HG02759 (cell line): ENCODE data around the gene OPALIN.
"Not testable (repeated sequence)": the region's sequence is repeated elsewhere in the genome, so short reads cannot be mapped to it uniquely, and the experiment has no call there.

ENCODE experiments used
- ATAC-seq: cut with Tn5 transposase; IDR thresholded peaks from one replicate; pipeline ENCODE4 v1.9.1; 2021; ENCODE audit warnings: mild to moderate bottlenecking, moderate library complexity; ENCODE audit not compliant: unreplicated experiment

The OPALIN gene

DNA sequence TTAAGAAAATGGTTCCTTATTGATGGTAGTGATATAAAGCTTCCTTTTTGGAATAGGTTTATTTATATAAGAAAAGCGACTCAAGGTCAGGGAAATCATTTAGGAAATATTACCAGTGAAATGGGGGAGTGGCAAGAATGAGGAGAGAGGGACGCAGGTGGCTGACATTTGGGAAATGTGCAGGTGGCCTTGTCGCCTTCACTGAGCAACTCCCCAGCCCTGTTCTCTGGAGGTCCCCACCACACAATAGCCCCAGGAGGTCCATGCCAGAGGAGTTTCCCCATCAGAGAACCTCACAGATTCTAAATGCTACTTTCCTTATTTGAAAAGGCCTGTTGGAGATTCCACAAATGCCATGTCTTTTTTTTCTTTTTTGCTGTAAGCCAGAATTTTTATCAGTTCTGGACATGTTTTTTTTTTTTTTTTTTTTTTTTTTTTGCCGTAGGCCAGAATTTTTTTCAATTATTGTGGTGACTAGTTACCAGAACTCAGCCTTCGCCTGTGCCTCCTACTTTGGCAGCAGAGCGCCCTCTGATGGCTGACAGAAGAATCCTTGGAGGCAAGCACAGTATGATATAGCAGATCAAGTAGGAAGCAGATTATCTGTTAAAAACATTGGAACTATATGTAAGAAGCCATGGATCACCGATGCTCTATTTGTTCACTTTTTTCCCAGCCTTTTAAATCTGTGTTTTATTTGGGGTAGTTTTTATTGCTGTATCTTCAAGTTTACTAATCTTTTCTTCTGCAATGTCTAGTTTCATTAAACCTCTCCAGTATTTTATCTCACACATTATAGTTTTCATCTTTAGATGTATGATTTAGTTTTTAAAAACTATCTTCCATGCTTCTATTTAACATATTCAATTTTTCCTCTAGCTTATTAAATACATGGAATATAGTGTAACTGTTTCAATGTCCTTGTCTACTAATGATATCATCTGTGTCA, 18.6 kb downstream of the OPALIN start:
- peak; percentile 72 for ATAC-seq

DNA sequence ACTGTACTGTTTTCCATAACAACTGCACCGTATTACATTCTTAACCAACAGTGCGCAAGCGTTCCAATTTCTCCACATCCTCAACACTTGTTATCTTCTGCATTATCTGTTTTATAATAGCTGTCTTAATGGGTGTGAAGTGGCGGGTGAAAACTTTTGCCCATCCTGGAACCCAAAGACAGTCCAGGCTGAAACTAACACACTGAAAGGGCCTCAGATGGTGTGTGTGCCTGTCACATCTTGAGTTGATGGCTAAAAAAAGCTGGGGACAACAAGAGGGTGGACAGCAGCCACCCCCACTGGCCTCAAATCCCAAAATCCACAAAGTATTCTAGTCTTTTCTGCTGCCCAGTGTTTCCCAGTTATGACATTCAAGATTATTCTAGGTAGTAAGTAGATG, 19.4 kb downstream of the OPALIN start:
- no peak for ATAC-seq

DNA sequence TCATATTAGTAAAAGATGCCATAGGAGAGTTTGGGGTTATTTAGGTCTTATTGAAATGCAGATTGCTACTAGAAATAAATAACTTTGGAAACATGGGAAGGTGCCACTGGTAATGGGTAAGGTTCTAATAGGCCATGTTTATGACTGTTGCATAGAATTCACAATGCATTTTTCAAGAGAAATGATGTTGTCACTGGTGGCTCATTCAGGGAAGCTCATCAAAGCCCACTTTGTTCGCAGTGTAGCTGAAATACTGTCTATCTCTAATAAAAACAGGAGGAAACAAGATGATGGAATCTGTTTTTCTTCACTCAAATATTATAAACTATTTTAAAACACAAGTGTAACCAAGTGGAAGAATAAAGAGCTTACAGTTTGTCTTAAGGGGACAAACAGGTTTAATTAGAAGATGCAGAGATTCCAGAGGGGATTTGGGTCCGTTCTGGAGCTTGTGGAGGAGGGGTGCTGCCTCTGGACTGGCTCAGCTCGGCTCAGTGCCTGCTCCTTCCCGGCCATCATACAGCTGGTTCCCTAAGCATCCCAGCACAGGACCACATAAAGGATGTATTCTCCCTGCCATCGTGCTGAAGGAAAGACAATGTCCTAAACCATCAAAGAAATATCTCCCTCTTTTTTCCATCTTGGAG, 20.4 kb downstream of the OPALIN start:
- no peak for ATAC-seq

DNA sequence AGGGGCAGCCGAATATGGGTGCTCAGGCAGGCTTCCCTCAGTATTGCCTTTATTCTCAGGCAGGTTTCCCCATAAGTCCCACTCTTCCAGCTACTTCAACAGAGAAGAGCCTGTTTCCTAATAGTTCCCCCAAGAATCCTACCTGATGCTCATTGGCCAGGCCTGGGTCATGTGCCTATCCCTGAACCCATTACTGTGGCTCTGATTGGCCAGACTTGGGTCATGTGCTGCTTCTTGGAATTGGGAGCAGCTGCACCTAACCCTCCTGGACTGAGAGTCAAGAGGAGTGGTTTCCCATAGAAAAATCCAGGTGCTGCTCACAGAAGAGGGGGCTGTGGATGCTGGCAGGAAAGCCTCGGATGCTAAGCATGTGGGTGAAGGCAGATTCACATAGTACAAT, 21.7 kb downstream of the OPALIN start:
- ATAC-seq = no peak

DNA sequence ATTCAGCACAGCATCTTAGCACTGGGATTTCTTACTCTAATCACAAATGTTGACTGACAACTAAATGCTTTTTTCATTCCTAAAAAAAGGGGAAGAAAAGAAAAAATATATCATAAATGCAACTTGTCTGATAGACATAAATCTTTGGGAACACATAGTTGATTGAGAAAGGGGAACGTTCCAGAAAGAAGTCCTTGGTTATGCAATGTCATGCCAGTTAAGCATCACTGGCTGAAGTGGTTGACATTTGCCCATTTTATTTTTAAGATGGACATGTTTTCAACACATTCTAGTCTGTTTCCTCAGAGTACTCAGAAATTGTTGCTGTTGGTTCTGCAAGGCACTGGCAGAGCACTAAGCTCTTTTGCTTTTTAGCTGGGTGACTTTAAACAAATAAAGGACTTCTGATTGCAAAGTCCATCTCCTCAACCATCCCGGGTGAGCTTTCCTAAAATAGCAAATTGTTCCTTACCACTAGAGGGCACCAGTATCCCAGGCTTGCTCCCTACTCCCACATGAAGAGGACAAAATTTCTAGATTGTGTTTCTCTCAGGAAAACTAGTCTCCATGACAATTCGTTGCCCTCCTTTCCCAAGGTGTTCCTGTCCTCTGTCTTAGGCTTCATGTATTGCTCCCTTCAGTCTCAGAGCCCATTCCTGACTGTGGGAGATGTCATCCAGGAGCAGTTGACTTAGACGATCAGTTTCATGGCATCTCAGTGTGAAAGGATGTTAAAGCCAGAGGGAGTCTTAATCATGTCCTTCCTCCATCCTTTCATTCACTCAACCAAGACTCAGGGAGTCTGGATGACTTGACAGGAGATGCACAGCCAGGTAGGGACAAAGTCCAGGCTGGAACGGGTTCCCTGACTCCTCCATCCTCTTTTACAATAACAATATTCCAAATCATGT, 23.9 kb downstream of the OPALIN start:
- ATAC-seq = no peak

DNA sequence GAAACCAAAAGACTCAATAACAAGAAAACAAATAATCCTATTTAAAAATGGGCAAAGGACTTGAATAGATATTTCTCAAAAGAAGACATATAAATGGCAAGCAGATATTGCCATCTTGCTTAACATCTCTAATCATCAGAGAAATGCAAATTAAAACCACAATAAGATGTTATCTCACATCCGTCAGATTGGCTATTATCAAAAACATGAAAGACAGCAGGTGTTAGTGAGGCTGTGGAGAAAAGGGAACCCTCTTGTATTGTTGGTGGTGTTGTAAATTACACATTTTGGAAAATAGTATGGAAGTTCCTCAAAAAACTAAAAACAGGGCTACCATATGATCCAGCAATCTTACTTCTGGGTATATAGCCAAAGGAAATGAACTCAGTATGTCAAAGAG, 25.7 kb downstream of the OPALIN start:
- no peak for ATAC-seq

DNA sequence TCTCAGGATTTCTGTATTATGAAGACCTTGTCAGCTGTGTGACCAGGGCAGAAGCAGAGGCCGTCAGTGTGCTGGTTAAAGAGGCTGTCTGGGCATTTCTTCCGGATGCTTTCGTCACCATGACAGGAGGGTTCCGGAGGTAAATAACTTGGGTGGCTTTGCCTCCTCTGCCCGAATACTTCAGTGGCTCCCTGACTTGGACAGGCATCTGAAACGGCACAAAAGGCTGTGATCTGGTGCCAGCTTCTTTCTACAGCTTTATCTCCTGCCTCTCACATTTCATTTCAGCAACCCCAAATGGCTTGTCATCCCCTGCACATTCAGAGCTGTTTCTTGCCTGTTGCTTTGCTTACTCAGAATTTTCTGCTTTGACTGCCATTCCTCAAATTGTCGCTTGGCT, 31.3 kb downstream of the OPALIN start:
- no peak for ATAC-seq

DNA sequence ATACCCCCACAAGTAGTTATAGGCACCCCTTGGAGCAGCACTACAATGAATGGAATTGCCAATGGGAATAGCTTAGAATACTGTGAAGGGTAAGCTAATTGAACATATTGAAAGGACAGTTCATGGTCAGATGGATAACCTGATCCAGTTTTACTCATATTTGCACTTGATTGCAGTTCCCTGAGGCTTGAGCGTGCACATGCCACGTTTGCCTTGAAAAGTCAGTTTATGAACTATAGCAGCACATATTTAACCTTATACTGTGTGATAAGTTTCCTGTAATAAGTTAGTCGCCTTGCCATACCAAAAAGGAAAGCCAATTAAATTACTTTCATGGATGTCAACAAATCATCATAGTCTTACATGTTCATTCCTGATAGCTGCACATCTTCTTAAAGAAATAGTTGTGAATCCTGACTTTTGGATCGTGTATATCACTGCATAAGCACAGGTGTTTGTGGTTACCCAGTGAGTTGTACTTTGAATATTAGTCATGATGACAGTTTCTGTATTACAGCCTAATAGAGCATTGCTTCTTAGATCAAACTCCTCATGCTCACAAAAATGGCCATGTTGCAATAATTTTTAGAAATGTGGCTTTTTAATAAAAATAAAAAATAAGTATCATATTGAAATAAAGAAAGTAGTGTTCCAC, 33.0 kb downstream of the OPALIN start:
- ATAC-seq = peak; percentile 92

DNA sequence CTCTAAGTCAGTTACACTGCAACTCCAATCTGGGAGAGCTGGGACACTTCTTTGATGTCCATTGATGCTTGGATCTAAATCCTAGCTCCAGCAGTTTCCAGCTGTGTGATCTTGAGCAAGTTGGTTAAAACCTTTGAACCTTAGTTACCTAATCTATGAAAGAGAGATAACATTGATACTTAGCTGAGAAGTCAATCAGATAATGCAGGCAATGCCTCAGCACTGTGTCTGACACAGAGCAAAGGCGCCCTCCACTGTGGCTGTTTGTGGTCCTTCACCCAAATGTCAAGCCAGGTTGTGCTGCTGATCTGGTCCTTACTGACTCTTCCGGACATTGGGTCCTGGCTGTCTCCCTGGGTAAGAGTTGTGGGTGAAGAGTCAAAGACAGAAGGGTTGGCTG, 34.4 kb downstream of the OPALIN start:
- no peak for ATAC-seq

DNA sequence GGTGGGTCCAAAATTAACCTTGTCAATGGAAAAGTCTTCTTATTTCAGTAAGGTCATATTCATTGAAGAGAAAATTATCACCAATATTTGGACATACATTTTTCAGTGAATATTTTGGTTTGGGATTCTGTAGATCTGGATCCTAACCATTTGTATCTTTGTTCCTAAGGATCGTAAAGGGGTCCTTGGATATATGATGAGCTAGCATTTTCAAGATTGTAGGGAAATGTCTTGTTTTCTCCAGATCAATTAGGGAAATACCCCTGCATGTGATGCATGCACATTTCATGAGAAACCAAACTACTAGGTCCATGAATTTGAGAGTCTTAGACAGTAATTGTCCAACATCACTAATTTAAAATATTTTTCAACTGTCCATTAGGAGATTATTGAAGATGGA, 36.5 kb downstream of the OPALIN start:
- ATAC-seq = no peak

DNA sequence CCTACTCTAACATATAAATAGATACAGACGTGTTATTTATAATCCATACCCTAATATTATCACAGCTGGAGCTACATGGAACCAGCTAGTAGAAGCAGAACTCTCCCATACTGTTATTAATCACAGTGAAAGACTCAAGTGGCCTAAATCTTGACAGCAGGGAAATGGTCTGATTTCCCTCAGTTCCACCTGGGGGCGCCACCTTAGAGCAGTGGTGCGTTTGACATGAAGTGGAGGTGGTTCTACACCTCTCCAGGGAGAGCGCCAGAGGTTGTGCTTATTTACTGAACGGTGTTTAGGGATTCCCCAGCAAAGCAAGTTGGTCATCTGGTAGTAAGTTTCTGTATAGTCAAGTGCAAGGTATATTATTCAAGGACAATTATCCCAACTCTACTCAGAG, 37.0 kb downstream of the OPALIN start:
- no peak for ATAC-seq

DNA sequence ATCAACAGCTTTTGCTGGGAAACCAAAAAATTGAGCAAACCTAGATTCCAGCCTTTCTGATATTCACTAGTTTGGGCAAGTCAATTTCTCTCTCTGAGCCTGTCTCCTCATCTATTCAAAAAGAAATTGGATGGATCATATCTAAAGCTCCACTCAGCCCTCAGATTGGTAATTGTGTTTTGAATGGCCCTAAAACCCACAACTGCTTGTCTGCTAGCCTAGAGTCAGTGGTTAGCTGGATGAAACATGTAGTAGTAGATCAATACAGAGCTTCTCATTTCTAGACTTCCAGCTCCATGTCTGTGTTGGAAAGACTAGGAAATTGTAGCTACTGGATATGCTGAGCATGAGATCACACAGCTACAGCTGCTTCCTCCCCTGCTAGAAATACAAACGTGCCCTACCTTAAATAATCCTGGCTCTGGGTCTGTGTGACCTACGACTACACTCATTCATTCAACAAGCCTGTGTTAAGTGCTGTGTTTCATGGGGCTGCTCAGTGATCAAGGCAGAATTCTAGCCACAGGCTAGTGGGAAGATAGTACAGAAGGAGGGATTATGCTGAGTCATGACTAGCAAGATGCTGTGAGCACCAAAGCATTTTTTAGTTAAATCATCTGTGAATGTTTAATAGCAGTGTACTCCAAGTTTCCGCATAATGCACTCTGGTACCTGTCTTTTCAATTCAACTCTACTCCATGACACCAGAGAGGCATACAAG, 38.9 kb downstream of the OPALIN start:
- ATAC-seq = no peak

DNA sequence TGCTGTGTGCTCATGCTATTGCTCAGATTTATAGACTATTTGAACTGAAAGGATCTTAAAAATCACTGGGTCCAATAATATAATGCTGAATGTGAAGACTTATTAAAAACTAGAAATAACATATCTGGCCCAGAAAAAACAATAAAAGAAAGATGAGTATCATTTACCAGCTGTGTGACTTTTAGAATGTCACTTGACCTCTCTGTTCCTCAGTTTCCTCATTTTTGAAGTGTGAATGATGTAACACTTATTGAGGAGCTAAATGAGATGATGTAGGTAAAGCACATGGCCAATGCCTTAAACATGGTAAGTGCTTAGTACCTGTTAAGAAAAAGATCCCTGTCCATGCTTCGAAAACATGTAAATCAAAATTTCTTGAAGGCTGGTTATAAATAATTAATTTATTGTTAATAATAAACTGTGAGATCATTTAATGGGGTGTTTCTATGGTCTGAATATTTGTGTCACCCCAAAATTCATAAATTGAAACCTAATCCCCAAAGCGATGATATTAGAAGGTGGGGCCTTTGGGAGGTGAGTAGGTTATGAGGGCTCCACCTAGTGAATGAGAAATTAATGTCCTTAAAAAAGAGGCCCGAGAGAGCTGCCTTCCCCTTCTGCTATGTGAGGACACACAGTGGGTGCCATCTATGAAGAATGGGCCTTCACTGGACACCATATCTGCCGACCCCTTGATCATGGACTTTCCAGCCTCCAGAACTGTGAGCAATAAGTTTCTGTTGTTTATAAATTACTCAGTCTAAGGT, 41.6 kb downstream of the OPALIN start:
- ATAC-seq = no peak

DNA sequence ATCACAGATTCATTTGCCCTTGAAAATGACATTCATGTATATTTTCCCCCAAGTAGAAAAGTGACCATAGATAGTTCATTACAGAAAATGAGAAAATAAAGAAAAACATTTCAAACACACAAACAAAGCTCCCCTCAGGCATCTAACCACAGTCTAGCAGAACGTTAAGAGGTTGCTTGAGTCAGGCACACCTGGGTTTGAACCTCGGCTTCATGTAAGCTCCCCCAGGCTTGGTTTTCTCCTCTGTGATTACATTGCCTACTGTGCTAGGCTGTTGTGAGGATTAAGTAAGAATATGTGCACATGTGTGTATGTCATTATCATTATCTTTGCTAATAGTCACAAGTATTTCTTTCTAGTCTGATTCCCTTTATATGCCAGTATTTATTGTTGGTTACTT, 45.5 kb downstream of the OPALIN start:
- ATAC-seq = no peak

DNA sequence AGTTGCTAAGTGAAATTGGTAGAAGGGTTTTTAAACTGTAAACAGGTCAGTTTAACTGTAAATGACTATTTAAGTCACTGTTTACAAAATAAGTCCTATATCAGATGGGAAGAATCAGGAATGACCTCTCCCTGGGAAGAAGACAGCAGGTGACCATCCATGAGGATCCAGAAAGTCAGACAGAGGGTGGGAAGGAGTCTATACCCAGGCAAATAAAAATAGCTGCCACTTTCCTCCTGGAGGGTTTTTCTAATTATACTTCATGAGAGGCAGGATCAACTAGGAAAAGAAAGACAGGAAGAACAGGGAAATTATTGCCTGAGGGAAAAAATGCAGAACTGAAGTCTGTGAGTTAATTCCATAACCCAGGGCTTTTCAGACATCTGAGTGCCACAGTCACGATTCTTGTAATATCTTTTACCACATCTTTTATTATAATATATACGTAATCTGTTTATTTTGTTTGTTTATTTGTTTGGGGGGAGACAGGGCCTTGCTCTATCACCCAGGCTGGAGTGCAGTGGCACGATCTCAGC, 47.6 kb downstream of the OPALIN start:
- no peak for ATAC-seq

DNA sequence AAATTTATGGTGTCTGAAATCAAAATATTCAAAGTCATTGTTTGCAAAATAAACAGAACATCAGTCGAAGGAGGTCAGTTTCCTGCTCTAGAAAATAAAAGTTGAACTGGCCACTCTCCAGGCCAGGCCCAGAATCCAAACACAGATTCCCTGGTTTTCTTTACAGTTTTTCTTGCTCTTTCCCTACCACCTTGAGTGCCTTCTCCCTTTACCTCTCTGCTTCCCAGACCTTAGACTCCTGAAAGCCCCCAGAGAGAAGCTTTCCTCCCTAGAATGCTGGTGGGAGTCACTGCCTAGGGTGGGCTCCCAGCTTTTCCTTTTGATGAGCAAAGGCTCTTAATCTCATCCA, 48.5 kb downstream of the OPALIN start:
- no peak for ATAC-seq

DNA sequence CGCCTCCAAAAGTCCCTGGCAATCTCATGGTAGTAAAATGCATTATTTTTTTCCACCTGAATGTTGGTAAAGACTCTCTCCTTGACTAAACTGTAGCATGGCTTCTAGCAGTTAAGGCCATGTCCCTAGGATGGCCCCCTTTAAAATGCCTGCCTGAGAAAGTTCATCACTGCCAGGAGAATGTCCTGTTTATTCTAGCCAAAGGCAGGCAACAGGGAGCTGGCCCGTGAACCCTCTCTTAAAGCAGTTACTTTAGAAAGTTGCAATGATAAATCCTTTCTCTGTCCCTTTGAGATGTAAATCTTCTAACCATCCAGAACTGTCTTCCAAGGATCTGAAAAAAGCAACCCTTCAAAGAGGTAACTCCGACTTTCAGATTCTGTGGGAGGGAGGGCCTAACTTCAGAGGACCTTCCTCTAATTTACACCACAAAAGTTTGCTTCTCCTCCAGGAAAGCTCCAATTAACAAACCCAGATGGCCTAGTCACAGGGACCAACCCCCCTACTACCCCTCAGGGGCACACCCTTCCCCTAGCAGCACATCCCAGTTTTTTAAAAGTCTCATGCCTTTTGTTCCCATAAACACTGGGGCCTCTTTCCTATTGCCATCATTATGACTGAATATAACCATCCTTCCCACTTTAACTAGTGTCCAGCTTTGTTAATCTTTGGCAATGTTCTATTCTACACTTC, 49.0 kb downstream of the OPALIN start:
- no peak for ATAC-seq

DNA sequence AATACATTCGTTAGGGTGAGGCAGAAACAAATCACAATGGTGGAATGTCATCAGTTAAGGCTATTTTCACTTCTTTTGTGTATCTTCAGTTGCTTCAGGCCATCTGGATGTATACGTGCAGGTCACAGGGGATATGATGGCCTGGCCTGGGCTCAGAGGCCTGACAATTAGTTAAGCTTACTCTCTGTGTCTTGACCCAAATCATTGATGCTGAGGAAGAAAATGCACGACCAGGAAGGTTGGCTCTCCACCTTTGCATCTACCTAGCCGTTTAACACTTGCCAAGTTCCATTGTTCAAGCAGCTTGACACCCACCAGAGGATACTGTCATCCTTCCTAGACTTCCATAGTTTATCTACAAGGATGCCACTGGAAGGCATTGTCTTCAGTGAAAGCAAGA, 49.9 kb downstream of the OPALIN start:
- not testable (repeated sequence) for ATAC-seq

DNA sequence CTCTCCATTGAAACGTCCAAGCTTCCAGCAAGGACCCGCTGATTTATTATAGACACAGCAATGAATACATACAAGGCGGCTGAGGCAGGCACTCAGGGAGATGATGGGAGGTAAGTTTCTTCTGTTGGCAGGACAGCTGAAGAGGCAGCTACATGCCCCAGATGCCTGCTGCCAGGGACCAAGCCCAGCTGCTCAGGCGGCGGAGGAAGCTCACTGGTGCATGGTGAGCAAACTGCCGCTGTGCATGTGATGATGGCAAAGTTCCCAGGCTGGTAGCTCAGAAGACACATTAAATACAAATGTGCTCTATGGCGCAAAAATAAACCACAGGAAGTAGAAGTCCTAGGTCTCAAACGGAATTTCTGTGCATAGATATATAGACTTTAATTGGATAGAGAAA, 52.3 kb downstream of the OPALIN start:
- ATAC-seq = peak; percentile 61
